Lower leg skin (tissue), 3 donors: ENCODE measurements around the gene PPP6R3.

Experiments used
- CTCF ChIP-seq, 3 donors: fragments of 450-650 bp; IDR thresholded peaks; one replicate each; pipeline ENCODE4 v1.5.1; 2016; ENCODE audit warnings: antibody characterized with exemption in 3 of 3, mild to moderate bottlenecking in 3 of 3, moderate library complexity in 2 of 3
- POLR2A ChIP-seq, 2 donors: fragments of 450-650 bp; IDR thresholded peaks; one replicate each; pipeline ENCODE4 v1.6.1; 2016 to 2017; ENCODE audit warnings: antibody characterized with exemption in 2 of 2, mild to moderate bottlenecking in 1 of 2, moderate library complexity in 1 of 2

DNA sequence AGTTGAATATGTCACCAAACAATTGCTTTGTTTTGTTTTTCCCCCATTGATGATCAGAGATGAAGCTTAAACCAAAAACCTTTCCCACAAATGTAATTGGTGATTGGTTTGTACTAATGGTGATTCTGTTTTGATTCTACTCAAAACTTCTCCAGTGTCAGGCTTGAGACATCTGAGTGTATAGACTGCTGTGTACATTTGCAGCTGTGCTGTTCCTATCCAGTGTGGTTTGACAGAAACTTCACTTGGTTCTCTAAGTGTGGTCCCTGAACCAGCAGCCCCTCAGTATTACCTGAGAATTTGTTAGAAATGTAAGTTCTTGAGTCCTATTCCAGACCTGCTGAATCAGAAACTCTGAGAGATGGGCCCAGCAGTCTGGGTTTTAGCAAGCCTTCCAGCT lies 84.8 kb downstream of the PPP6R3 start:
- TF ChIP-seq CTCF (IDR thresholded peaks at IDR 0.05), result no peak
- no peak for TF ChIP-seq POLR2A (IDR thresholded peaks at IDR 0.05)
